GM13977 (cell line): ENCODE results near the gene COMT.

ENCODE experiments used
- DNase-seq: peaks from one replicate; pipeline ENCODE4 v3.0.0; 2012; ENCODE audit warnings: low spot score
- CTCF ChIP-seq: IDR thresholded peaks from 2 replicates; pipeline ENCODE4 v1.5.1; 2012; ENCODE audit warnings: mild to moderate bottlenecking, control low read depth; ENCODE audit not compliant: insufficient read depth; ENCODE audit errors: extremely low read depth, missing control alignments
- in situ Hi-C: fragments of 300-500 bp; cut with MboI; formaldehyde crosslinking; loops from one replicate; pipeline ENCODE4 v1.12.0; 2022; ENCODE audit warnings: low sequenced_read_pairs, low pct_unique_long_range_greater_than_20kb, mixed read lengths, inconsistent platforms; ENCODE audit not compliant: unreplicated experiment

The COMT gene

GRCh38 chr22:19959043-19959586 is 17.5 kb downstream of the COMT start:
- in situ Hi-C loops, result loop anchor here (25.0 kb wide), 2 partner anchors 97 to 328 kb away; partner anchors contain the start of genes GNB1L and RTL10
- no peak for DNase-seq
- no peak for TF ChIP-seq CTCF

- no peak for TF ChIP-seq CTCF
- DNase-seq, result no peak
These were observed 18.3 kb downstream of the COMT start for GRCh38 chr22:19959587-19960490.

GRCh38 chr22:19960491-19961200 is 19.1 kb downstream of the COMT start:
- in situ Hi-C loops, result loop anchor here (25.0 kb wide), 2 partner anchors 98 to 327 kb away; partner anchors contain the start of genes GNB1L and RTL10

More at GRCh38 chr22:19959587-19960490, 18.3 kb downstream of the COMT start:
- in situ Hi-C loops, result loop anchor here (25.0 kb wide), 2 partner anchors 98 to 327 kb away; partner anchors contain the start of genes GNB1L and RTL10

GRCh38 chr22:19961201-19961580 is 19.6 kb downstream of the COMT start:
- no peak for TF ChIP-seq CTCF
- in situ Hi-C loops, result loop anchor here (25.0 kb wide), 2 partner anchors 99 to 326 kb away; partner anchors contain the start of genes GNB1L and RTL10
- DNase-seq, result no peak

More at GRCh38 chr22:19960491-19961200, 19.1 kb downstream of the COMT start:
- TF ChIP-seq CTCF, result no peak
- no peak for DNase-seq

- TF ChIP-seq CTCF, result no peak
- DNase-seq, result no peak
- in situ Hi-C loops, result loop anchor here (25.0 kb wide), 2 partner anchors 100 to 325 kb away; partner anchors contain the start of genes GNB1L and RTL10
These were observed 20.3 kb downstream of the COMT start for GRCh38 chr22:19961868-19962245.
